Esophagus muscularis mucosa (tissue), 3 donors: ENCODE measurements around the gene TOX2.

Source experiments
- CTCF ChIP-seq, 3 experiments: fragments of 200-600 bp in 2 of 3; fragments of 450-650 bp in 1 of 3; sonication (generic) in 2 of 3; IDR thresholded peaks; one replicate each; pipeline ENCODE4 v1.5.1; 2017 to 2019; ENCODE audit warnings: antibody characterized with exemption in 3 of 3, mild to moderate bottlenecking in 2 of 3, moderate library complexity in 1 of 3
- POLR2A ChIP-seq: fragments of 450-650 bp; IDR thresholded peaks from one replicate; pipeline ENCODE4 v1.6.1; 2017; ENCODE audit warnings: antibody characterized with exemption, moderate library complexity, mild to moderate bottlenecking, low read depth
- POLR2AphosphoS5 ChIP-seq, 2 donors: sonication (generic); formaldehyde crosslinking; IDR thresholded peaks; one replicate each; pipeline ENCODE4 v1.6.1; 2017; ENCODE audit warnings: antibody characterized with exemption in 2 of 2

- TF ChIP-seq POLR2AphosphoS5 (IDR thresholded peaks at IDR 0.05) (no peak), CTCF (IDR thresholded peaks at IDR 0.05) (no peak), POLR2A (no peak)
Observed at GRCh38 chr20:43987531-43987930, 72.9 kb downstream of the TOX2 start.
